Subcutaneous adipose tissue (tissue), 4 donors: ENCODE data around the gene TNRC18. TPM values are rescaled to one million over a fixed set of nuclear protein-coding genes. Genes with fewer than 3 reads are reported as not detected.

Source experiments
- CTCF ChIP-seq: fragments of 450-650 bp; IDR thresholded peaks from one replicate; pipeline ENCODE4 v1.5.1; 2016; ENCODE audit warnings: low read depth, mild to moderate bottlenecking, control low read depth, antibody characterized with exemption, moderate library complexity
- total RNA-seq, 4 donors: library from RNA; depleted of rRNA; stranded (reverse); fragments of >200 nt; gene quantifications; one replicate each; pipeline ENCODE4 v1.1.0, GENCODE V29; 2016

Gene TNRC18
- total RNA-seq, 4 donors from 2014 or later = 21.7 to 107 (median 34.0) TPM

- no peak for TF ChIP-seq CTCF
Measured at GRCh38 chr7:5351507-5352265, 71.9 kb downstream of the TNRC18 start.

GRCh38 chr7:5350600-5351385 lies 72.8 kb downstream of the TNRC18 start:
- TF ChIP-seq CTCF = no peak

GRCh38 chr7:5350174-5350463 lies 73.5 kb downstream of the TNRC18 start:
- TF ChIP-seq CTCF = no peak

GRCh38 chr7:5349437-5350173 lies 74.0 kb downstream of the TNRC18 start:
- TF ChIP-seq CTCF = no peak

GRCh38 chr7:5349005-5349380 lies 74.6 kb downstream of the TNRC18 start:
- TF ChIP-seq CTCF = no peak

- no peak for TF ChIP-seq CTCF
Measured at GRCh38 chr7:5348134-5349004, 75.3 kb downstream of the TNRC18 start.
